Effector memory CD8-positive, alpha-beta T cell (primary cell): ENCODE measurements around the gene KCNE2.

ENCODE experiments used
- ATAC-seq: fragments of 150-1000 bp; cut with Tn5 transposase; replicated peaks from 2 replicates; pipeline ENCODE4 v1.10.0; 2021; ENCODE audit warnings: mild to moderate bottlenecking, moderate library complexity
- DNase-seq, 3 experiments: peaks; one replicate each; pipeline ENCODE4 v3.0.0; 2021
- H3K27ac Mint-ChIP-seq, 2 donors: one replicate each; pipeline ENCODE4 v1.8.0; 2022; ENCODE audit warnings: mild to moderate bottlenecking in 2 of 2, mixed read lengths in 2 of 2, moderate library complexity in 2 of 2
- H3K27me3 Mint-ChIP-seq, 2 donors: one replicate each; pipeline ENCODE4 v1.8.0; 2022; ENCODE audit warnings: mixed read lengths in 2 of 2
- H3K36me3 Mint-ChIP-seq: one replicate; pipeline ENCODE4 v1.8.0; 2022; ENCODE audit warnings: mild to moderate bottlenecking, moderate library complexity, mixed read lengths; ENCODE audit not compliant: insufficient read depth
- H3K4me1 Mint-ChIP-seq, 2 donors: one replicate each; pipeline ENCODE4 v1.8.0; 2022; ENCODE audit warnings: low read depth in 2 of 2, mixed read lengths in 2 of 2
- H3K4me3 Mint-ChIP-seq, 2 donors: one replicate each; pipeline ENCODE4 v1.8.0; 2022; ENCODE audit warnings: mild to moderate bottlenecking in 2 of 2, mixed read lengths in 2 of 2, moderate library complexity in 2 of 2
- H3K9me3 Mint-ChIP-seq, 2 donors: one replicate each; pipeline ENCODE4 v1.8.0; 2022; ENCODE audit warnings: mixed read lengths in 2 of 2

The KCNE2 gene

GRCh38 chr21:34343347-34343746 lies 20.5 kb upstream of the KCNE2 start:
- Mint-ChIP-seq H3K4me3 (no peak overlapping the region), H3K36me3 (peaks cover 4% of the 10 kb centered on the region), H3K27me3 (peaks cover 0 to 8% of the 10 kb centered on the region in 2 donors), H3K4me1 (peaks cover 5 to 9% of the 10 kb centered on the region in 2 donors), H3K27ac (no peak overlapping the region), H3K9me3 (no peaks in the 10 kb centered on the region)
- DNase-seq (no peak), ATAC-seq (no peak)

- Mint-ChIP-seq H3K27ac (no peak overlapping the region), H3K4me1 (peaks cover 5 to 9% of the 10 kb centered on the region in 2 donors)
Observed at GRCh38 chr21:34343838-34344381, 19.9 kb upstream of the KCNE2 start.

GRCh38 chr21:34344584-34344983 lies 19.2 kb upstream of the KCNE2 start:
- DNase-seq (no peak), ATAC-seq (no peak)
- Mint-ChIP-seq H3K4me1 (peaks cover 5 to 9% of the 10 kb centered on the region in 2 donors), H3K27ac (no peak overlapping the region), H3K9me3 (no peaks in the 10 kb centered on the region), H3K4me3 (no peak overlapping the region), H3K27me3 (peaks cover 0 to 2% of the 10 kb centered on the region in 2 donors), H3K36me3 (peaks cover 4% of the 10 kb centered on the region)

More at GRCh38 chr21:34343838-34344381, 19.9 kb upstream of the KCNE2 start:
- H3K4me3 Mint-ChIP-seq = no peak overlapping the region
- H3K27me3 Mint-ChIP-seq = peaks cover 0 to 8% of the 10 kb centered on the region in 2 donors
- peaks cover 4% of the 10 kb centered on the region for H3K36me3 Mint-ChIP-seq
- DNase-seq = no peak
- no peaks in the 10 kb centered on the region for H3K9me3 Mint-ChIP-seq
- ATAC-seq = no peak

- Mint-ChIP-seq H3K36me3 (peaks cover 4% of the 10 kb centered on the region), H3K4me3 (no peak overlapping the region), H3K4me1 (peaks cover 5 to 9% of the 10 kb centered on the region in 2 donors), H3K9me3 (no peaks in the 10 kb centered on the region), H3K27me3 (no peaks in the 10 kb centered on the region), H3K27ac (no peak overlapping the region)
- ATAC-seq (no peak), DNase-seq (no peak)
Observed at GRCh38 chr21:34345091-34345871, 18.5 kb upstream of the KCNE2 start.

GRCh38 chr21:34345892-34346291 lies 17.9 kb upstream of the KCNE2 start:
- ATAC-seq (no peak), DNase-seq (no peak)
- Mint-ChIP-seq H3K27me3 (no peaks in the 10 kb centered on the region), H3K27ac (peak overlapping the region in 1 of 2 donors; percentile 35), H3K4me3 (no peak overlapping the region), H3K36me3 (peaks cover 4% of the 10 kb centered on the region), H3K9me3 (no peaks in the 10 kb centered on the region), H3K4me1 (peaks cover 3 to 4% of the 10 kb centered on the region in 2 donors)

GRCh38 chr21:34348890-34349519 lies 14.8 kb upstream of the KCNE2 start:
- peaks cover 3 to 4% of the 10 kb centered on the region in 2 donors for H3K4me1 Mint-ChIP-seq
- H3K36me3 Mint-ChIP-seq = peaks cover 4% of the 10 kb centered on the region
- ATAC-seq = no peak
- no peaks in the 10 kb centered on the region for H3K9me3 Mint-ChIP-seq
- H3K27ac Mint-ChIP-seq = no peak overlapping the region
- DNase-seq = no peak
- peaks cover 4% of the 10 kb centered on the region in 2 donors for H3K27me3 Mint-ChIP-seq
- H3K4me3 Mint-ChIP-seq = no peak overlapping the region

- no peak overlapping the region for H3K4me3 Mint-ChIP-seq
- ATAC-seq (peak; percentile 57), DNase-seq (no peak)
- no peaks in the 10 kb centered on the region for H3K36me3 Mint-ChIP-seq
- no peaks in the 10 kb centered on the region for H3K9me3 Mint-ChIP-seq
- no peak overlapping the region for H3K27ac Mint-ChIP-seq
- H3K4me1 Mint-ChIP-seq = peaks cover 3 to 4% of the 10 kb centered on the region in 2 donors
- H3K27me3 Mint-ChIP-seq = peaks cover 27 to 32% of the 10 kb centered on the region in 2 donors
Observed at GRCh38 chr21:34351786-34352241, 12.0 kb upstream of the KCNE2 start.

GRCh38 chr21:34352556-34352955 lies 11.2 kb upstream of the KCNE2 start:
- H3K27ac Mint-ChIP-seq = no peak overlapping the region
- H3K4me1 Mint-ChIP-seq = peaks cover 3 to 4% of the 10 kb centered on the region in 2 donors
- no peaks in the 10 kb centered on the region for H3K9me3 Mint-ChIP-seq
- no peak for ATAC-seq
- no peaks in the 10 kb centered on the region for H3K36me3 Mint-ChIP-seq
- DNase-seq = no peak
- no peak overlapping the region for H3K4me3 Mint-ChIP-seq
- H3K27me3 Mint-ChIP-seq = peaks cover 29 to 39% of the 10 kb centered on the region in 2 donors

GRCh38 chr21:34353182-34353581 lies 10.6 kb upstream of the KCNE2 start:
- Mint-ChIP-seq H3K4me1 (no peaks in the 10 kb centered on the region), H3K4me3 (no peak overlapping the region), H3K36me3 (no peaks in the 10 kb centered on the region), H3K9me3 (no peaks in the 10 kb centered on the region), H3K27ac (no peak overlapping the region), H3K27me3 (peaks cover 29 to 43% of the 10 kb centered on the region in 2 donors)
- no peak for DNase-seq
- ATAC-seq = no peak

- ATAC-seq = no peak
- H3K4me1 Mint-ChIP-seq = no peaks in the 10 kb centered on the region
- H3K36me3 Mint-ChIP-seq = no peaks in the 10 kb centered on the region
- no peak overlapping the region for H3K27ac Mint-ChIP-seq
- H3K27me3 Mint-ChIP-seq = peaks cover 39 to 58% of the 10 kb centered on the region in 2 donors
- H3K4me3 Mint-ChIP-seq = no peak overlapping the region
- no peaks in the 10 kb centered on the region for H3K9me3 Mint-ChIP-seq
- no peak for DNase-seq
Observed at GRCh38 chr21:34354836-34355235, 9.0 kb upstream of the KCNE2 start.

- ATAC-seq (no peak), DNase-seq (no peak)
- no peaks in the 10 kb centered on the region for H3K36me3 Mint-ChIP-seq
- no peaks in the 10 kb centered on the region for H3K9me3 Mint-ChIP-seq
- no peaks in the 10 kb centered on the region for H3K4me1 Mint-ChIP-seq
- H3K4me3 Mint-ChIP-seq = no peak overlapping the region
- H3K27me3 Mint-ChIP-seq = peaks cover 43 to 62% of the 10 kb centered on the region in 2 donors
- no peak overlapping the region for H3K27ac Mint-ChIP-seq
Observed at GRCh38 chr21:34355570-34355969, 8.2 kb upstream of the KCNE2 start.

GRCh38 chr21:34357889-34358288 lies 5.9 kb upstream of the KCNE2 start:
- ATAC-seq (no peak), DNase-seq (no peak)
- Mint-ChIP-seq H3K27ac (no peak overlapping the region), H3K4me1 (peaks cover 3 to 4% of the 10 kb centered on the region in 2 donors), H3K4me3 (no peak overlapping the region), H3K27me3 (peaks cover 43 to 72% of the 10 kb centered on the region in 2 donors), H3K9me3 (no peaks in the 10 kb centered on the region), H3K36me3 (no peaks in the 10 kb centered on the region)

GRCh38 chr21:34358866-34359265 lies 4.9 kb upstream of the KCNE2 start:
- ATAC-seq = no peak
- no peak for DNase-seq
- peaks cover 40 to 70% of the 10 kb centered on the region in 2 donors for H3K27me3 Mint-ChIP-seq
- H3K4me3 Mint-ChIP-seq = no peak overlapping the region
- H3K36me3 Mint-ChIP-seq = no peaks in the 10 kb centered on the region
- H3K9me3 Mint-ChIP-seq = no peaks in the 10 kb centered on the region
- H3K27ac Mint-ChIP-seq = no peak overlapping the region
- H3K4me1 Mint-ChIP-seq = peaks cover 3 to 4% of the 10 kb centered on the region in 2 donors
